Mesodermal cell (in vitro differentiated cells): Measurements from ENCODE around the gene NCKAP5.

ENCODE experiments used
- H3K27ac ChIP-seq: 2 replicates; pipeline ENCODE4 v1.7.0; 2013; ENCODE audit warnings: mild to moderate bottlenecking, low read depth, low read length, moderate library complexity; ENCODE audit not compliant: severe bottlenecking
- H3K36me3 ChIP-seq: 2 replicates; pipeline ENCODE4 v1.7.1; 2013; ENCODE audit warnings: mild to moderate bottlenecking, low read length, moderate library complexity; ENCODE audit not compliant: control insufficient read depth, insufficient read depth
- H3K4me1 ChIP-seq: one replicate; pipeline ENCODE4 v1.7.1; 2013; ENCODE audit warnings: mild to moderate bottlenecking, low read length; ENCODE audit not compliant: insufficient read depth, control insufficient read depth, poor library complexity, severe bottlenecking
- H3K4me3 ChIP-seq: 2 replicates; pipeline ENCODE4 v1.7.0; 2013; ENCODE audit warnings: low read length, control low read depth, mild to moderate bottlenecking; ENCODE audit not compliant: insufficient read depth, poor library complexity, severe bottlenecking; ENCODE audit errors: extremely low read depth
- H3K9me3 ChIP-seq: 2 replicates; pipeline ENCODE4 v1.7.1; 2013; ENCODE audit warnings: mild to moderate bottlenecking, low read length, moderate library complexity; ENCODE audit not compliant: control insufficient read depth
- WGBS, 2 experiments: methylation state at CpG; one replicate each; pipeline ENCODE4 v1.1.5; 2013; ENCODE audit warnings: missing lambda C conversion rate in 2 of 2; ENCODE audit not compliant: insufficient coverage in 2 of 2; 5-methylcytosine and 5-hydroxymethylcytosine counted together

Gene NCKAP5

GRCh38 chr2:132871831-132872230 is 696.4 kb downstream of the NCKAP5 start:
- Histone ChIP-seq H3K36me3 (no peaks in the 10 kb centered on the region), H3K4me1 (no peaks in the 10 kb centered on the region), H3K9me3 (no peaks in the 10 kb centered on the region), H3K4me3 (no peak overlapping the region), H3K27ac (no peak overlapping the region)
- WGBS, 2 experiments: 80 to 83% methylated on average over 1 to 2 of the region's 4 CpGs

- Histone ChIP-seq H3K4me3 (no peak overlapping the region), H3K36me3 (no peaks in the 10 kb centered on the region), H3K27ac (no peak overlapping the region), H3K4me1 (no peaks in the 10 kb centered on the region), H3K9me3 (peaks cover 3% of the 10 kb centered on the region)
These were observed 704.3 kb downstream of the NCKAP5 start for GRCh38 chr2:132863961-132864360.

GRCh38 chr2:132860220-132860619 is 708.0 kb downstream of the NCKAP5 start:
- Histone ChIP-seq H3K36me3 (no peaks in the 10 kb centered on the region), H3K4me1 (no peaks in the 10 kb centered on the region), H3K4me3 (no peak overlapping the region), H3K27ac (no peak overlapping the region), H3K9me3 (no peaks in the 10 kb centered on the region)
- WGBS, 2 experiments: 100% methylated on average over 2 of the region's 2 CpGs; no CpG with 5 or more reads in 1 of the 2 experiments

- no peak overlapping the region for H3K4me3 ChIP-seq
- no peaks in the 10 kb centered on the region for H3K9me3 ChIP-seq
- H3K27ac ChIP-seq: no peak overlapping the region
- H3K4me1 ChIP-seq: no peaks in the 10 kb centered on the region
- H3K36me3 ChIP-seq: no peaks in the 10 kb centered on the region
- WGBS, 2 experiments: 77 to 86% methylated on average over 3 to 4 of the region's 5 CpGs
These were observed 708.7 kb downstream of the NCKAP5 start for GRCh38 chr2:132859590-132859989.

GRCh38 chr2:132857319-132857718 is 710.9 kb downstream of the NCKAP5 start:
- no peaks in the 10 kb centered on the region for H3K9me3 ChIP-seq
- H3K4me1 ChIP-seq: no peaks in the 10 kb centered on the region
- WGBS, 2 experiments: no CpG with 5 or more reads among the region's 1 CpG
- no peak overlapping the region for H3K27ac ChIP-seq
- no peaks in the 10 kb centered on the region for H3K36me3 ChIP-seq
- no peak overlapping the region for H3K4me3 ChIP-seq

- H3K9me3 ChIP-seq: no peaks in the 10 kb centered on the region
- H3K36me3 ChIP-seq: no peaks in the 10 kb centered on the region
- no peak overlapping the region for H3K4me3 ChIP-seq
- peaks cover 13% of the 10 kb centered on the region for H3K4me1 ChIP-seq
- WGBS, 2 experiments: 84 to 91% methylated on average over 3 of the region's 4 CpGs
- H3K27ac ChIP-seq: no peak overlapping the region
These were observed 717.6 kb downstream of the NCKAP5 start for GRCh38 chr2:132850688-132851087.

- no CpG with 5 or more reads among the region's 1 CpG for WGBS, 2 experiments
- H3K27ac ChIP-seq: peak overlapping the region; percentile 43
- no peak overlapping the region for H3K4me3 ChIP-seq
- H3K36me3 ChIP-seq: no peaks in the 10 kb centered on the region
- H3K4me1 ChIP-seq: peaks cover 13% of the 10 kb centered on the region
- no peaks in the 10 kb centered on the region for H3K9me3 ChIP-seq
These were observed 719.1 kb downstream of the NCKAP5 start for GRCh38 chr2:132849118-132849517.

- Histone ChIP-seq H3K36me3 (no peaks in the 10 kb centered on the region), H3K9me3 (no peaks in the 10 kb centered on the region), H3K4me1 (peaks cover 4% of the 10 kb centered on the region), H3K27ac (no peak overlapping the region), H3K4me3 (no peak overlapping the region)
These were observed 722.9 kb downstream of the NCKAP5 start for GRCh38 chr2:132845339-132845738.

GRCh38 chr2:132844585-132844984 is 723.7 kb downstream of the NCKAP5 start:
- peaks cover under 1% of the 10 kb centered on the region for H3K4me1 ChIP-seq
- no peaks in the 10 kb centered on the region for H3K36me3 ChIP-seq
- no peak overlapping the region for H3K4me3 ChIP-seq
- H3K9me3 ChIP-seq: no peaks in the 10 kb centered on the region
- no CpG with 5 or more reads among the region's 4 CpGs for WGBS, 2 experiments
- H3K27ac ChIP-seq: no peak overlapping the region

- Histone ChIP-seq H3K4me3 (no peak overlapping the region), H3K36me3 (no peaks in the 10 kb centered on the region), H3K9me3 (peaks cover 6% of the 10 kb centered on the region), H3K4me1 (no peaks in the 10 kb centered on the region), H3K27ac (no peak overlapping the region)
- no CpG with 5 or more reads among the region's 1 CpG for WGBS, 2 experiments
These were observed 730.5 kb downstream of the NCKAP5 start for GRCh38 chr2:132837769-132838168.

- Histone ChIP-seq H3K27ac (peak overlapping the region; percentile 3), H3K4me1 (peaks cover 13% of the 10 kb centered on the region), H3K4me3 (no peak overlapping the region), H3K36me3 (no peaks in the 10 kb centered on the region), H3K9me3 (peaks cover 6% of the 10 kb centered on the region)
- WGBS, 2 experiments: 58% methylated on average over 2 of the region's 3 CpGs; no CpG with 5 or more reads in 1 of the 2 experiments
These were observed 737.9 kb downstream of the NCKAP5 start for GRCh38 chr2:132830321-132830827.
